ENCODE data around the gene TMEM9B.
A peak's percentile ranks its signal among the peaks of the same experiment; 100 is the strongest.

Gene TMEM9B

DNA sequence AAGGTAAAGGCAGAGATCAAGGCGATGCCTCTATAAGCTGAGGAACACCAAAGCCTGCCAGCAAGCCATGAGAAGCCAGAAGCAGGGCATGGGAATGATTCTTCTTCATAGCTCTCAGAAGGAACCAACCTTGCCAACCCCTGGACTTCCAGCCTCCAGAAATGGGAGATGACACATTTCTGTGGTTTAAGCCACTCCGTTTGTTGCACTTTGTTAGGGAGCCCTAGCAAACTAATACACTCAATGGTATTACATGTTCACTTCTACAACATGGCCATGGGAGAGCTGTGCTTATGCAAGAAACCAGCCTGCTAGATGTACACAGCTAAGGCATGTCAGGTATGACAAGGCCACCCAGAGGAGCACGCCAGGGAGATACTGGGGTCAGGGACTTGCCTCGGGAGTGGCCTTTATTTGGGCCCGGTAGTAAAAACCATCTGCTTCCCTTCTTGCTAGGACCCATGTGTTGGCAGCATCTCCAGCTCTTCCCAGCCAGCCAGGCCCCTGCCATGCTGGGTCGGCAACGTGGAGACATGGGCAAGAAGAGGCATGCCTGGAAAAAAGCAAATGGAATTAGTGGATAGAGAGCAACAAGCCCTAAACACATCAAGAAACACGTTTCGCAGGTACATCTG is 35.1 kb downstream of the TMEM9B start:
- TF ChIP-seq, protein P1, sequence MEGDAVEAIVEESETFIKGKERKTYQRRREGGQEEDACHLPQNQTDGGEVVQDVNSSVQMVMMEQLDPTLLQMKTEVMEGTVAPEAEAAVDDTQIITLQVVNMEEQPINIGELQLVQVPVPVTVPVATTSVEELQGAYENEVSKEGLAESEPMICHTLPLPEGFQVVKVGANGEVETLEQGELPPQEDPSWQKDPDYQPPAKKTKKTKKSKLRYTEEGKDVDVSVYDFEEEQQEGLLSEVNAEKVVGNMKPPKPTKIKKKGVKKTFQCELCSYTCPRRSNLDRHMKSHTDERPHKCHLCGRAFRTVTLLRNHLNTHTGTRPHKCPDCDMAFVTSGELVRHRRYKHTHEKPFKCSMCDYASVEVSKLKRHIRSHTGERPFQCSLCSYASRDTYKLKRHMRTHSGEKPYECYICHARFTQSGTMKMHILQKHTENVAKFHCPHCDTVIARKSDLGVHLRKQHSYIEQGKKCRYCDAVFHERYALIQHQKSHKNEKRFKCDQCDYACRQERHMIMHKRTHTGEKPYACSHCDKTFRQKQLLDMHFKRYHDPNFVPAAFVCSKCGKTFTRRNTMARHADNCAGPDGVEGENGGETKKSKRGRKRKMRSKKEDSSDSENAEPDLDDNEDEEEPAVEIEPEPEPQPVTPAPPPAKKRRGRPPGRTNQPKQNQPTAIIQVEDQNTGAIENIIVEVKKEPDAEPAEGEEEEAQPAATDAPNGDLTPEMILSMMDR (conservative IDR thresholded peaks at IDR 0.05; ENCODE audit: low read depth, low read length), result no peak
- no peak for DNase-seq (ENCODE audit: low read depth)
- H3K4me3 ChIP-seq (ENCODE audit: low read length), result no peak overlapping the region

DNA sequence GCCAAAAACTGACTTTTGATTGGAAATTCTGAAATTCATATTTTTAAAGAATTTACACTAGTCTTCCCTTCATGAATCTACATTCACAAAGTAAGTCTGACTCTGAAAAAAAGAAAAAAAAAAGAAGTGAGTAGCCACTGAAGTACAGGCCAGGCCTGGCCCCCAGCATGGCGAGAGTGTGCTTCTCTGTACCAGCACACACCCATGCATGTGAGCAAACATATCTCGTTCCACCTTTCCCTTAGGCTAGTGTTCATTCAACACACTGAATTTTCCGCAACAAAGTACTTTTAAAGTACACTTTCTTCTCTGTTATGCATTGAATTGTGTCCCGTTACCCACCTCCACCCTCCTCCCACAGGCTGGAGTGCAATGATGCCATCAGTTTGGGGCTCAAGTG is 36.0 kb downstream of the TMEM9B start:
- no peak for DNase-seq (ENCODE audit: low read depth)
- TF ChIP-seq, protein P1 (conservative IDR thresholded peaks at IDR 0.05; ENCODE audit: low read depth, low read length), result no peak
- H3K4me3 ChIP-seq (ENCODE audit: low read length), result no peak overlapping the region

DNA sequence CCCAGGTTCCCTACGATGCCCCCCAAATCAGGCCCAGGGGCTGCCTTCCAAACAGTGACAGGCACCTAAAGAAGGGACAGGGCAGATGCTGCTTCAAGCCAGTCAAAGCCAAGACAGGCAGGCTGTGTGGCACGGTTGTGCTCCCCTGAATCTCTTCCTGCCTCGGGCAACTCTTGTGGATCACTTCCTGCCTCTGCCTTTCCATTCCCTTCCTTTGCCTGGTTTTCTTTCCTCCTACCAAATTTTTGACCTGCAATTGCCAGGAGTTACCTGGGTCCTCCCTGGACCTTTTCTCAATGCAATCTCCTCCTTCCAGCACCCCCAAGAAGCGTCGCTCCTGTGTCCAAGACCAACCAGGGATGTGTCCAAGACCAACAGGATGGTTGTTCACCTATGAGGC is 37.0 kb downstream of the TMEM9B start:
- H3K4me3 ChIP-seq (ENCODE audit: low read length), result no peak overlapping the region
- TF ChIP-seq, protein P1 (conservative IDR thresholded peaks at IDR 0.05; ENCODE audit: low read depth, low read length), result no peak
- no peak for DNase-seq (ENCODE audit: low read depth)

DNA sequence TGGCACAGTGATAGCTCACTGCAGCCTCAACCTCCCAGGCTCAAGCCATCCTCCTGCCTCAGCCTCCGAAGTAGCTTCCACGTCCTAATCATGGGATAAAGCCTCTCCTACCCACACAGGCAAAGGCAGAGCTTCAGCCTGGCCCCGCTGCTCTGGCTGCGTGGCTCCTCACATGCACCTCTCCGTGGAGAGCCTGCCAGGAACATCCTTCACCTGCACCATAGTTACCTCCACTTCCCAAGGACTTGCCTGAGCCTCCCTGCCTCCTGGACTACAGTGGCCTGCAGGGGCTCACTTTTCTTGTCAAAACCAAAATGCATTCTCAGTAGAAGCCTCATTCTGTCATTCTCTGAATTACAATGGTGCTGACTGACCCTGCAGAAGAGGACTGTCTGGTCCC is 38.0 kb downstream of the TMEM9B start:
- DNase-seq (ENCODE audit: low read depth), result no peak
- no peak overlapping the region for H3K4me3 ChIP-seq (ENCODE audit: low read length)
- TF ChIP-seq, protein P1 (conservative IDR thresholded peaks at IDR 0.05; ENCODE audit: low read depth, low read length), result no peak

DNA sequence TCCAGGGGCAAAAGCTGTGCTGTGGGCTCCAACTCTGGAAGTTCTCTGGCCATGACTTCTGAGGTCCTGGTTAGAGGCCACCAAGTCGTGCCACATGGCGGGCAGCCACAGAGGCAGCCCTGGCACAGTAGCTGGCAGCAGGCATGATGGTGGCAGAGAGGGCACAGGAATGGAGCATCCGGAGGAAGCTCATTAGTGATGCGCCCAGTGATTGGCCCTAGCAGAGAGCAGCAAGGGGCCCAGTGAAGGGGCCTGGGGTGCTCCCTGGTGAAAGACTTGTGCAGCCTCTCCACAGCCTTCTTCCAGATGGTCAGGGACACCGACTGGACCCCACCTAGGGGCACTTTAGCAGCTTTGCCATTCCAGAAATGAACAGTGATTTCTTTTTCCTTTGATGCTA is 38.5 kb downstream of the TMEM9B start:
- TF ChIP-seq, protein P1 (conservative IDR thresholded peaks at IDR 0.05; ENCODE audit: low read depth, low read length), result no peak
- no peak for DNase-seq (ENCODE audit: low read depth)
- no peak overlapping the region for H3K4me3 ChIP-seq (ENCODE audit: low read length)

DNA sequence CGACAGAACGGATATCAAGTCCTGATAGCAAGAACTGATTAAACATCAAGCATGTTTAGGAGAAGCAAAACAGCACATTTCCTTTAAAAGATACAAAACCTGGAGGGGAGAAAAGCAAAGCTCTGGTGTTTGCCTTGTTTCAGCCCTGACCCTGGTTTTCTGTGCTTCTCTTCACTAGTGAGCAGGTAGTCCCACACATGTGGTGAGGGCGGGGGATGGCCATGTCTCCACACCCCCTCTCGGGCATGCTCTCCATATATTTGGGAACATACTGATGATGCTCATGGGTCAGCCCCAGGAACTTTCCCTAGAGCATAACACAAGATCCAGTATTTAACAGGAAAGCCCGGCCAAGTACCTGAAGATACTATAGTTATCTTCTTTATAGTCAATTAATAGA is 41.6 kb downstream of the TMEM9B start:
- DNase-seq (ENCODE audit: low read depth), result no peak
- TF ChIP-seq, protein P1 (conservative IDR thresholded peaks at IDR 0.05; ENCODE audit: low read depth, low read length), result no peak
- H3K4me3 ChIP-seq (ENCODE audit: low read length), result no peak overlapping the region

DNA sequence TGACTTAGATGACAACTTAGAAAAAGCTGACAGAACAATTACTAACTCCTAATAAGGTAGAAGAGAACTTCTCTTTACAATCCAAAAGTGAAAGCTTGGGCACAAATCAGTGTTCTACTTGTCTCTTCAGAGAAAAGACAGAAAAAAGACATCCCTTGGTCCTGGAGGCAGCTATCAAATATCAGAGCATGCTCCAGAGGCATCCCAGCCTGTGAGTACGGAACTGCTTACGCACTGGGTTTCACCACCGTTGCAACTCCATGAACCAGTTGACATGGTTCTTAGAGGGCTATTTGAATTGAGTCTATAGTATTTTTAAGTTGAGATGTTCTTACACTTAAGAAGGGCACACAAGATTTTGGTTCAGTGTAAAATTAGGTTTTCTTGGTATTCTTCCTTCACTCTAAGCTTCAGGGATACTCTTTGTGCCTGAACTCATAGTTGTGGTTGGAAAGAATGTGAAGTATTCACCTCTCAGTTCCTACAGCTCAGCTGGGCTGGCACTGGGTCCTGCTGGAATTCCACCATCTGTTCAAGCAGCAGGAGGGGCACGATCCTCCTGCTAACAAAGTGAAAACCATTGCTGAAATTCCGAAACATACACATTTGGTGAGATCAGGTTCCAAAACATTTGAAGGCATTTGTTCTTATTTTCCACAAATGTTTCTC is 47.0 kb downstream of the TMEM9B start:
- peak; percentile 85 for DNase-seq (ENCODE audit: low read depth)
- TF ChIP-seq, protein P1 (conservative IDR thresholded peaks at IDR 0.05; ENCODE audit: low read depth, low read length), result no peak
- peak overlapping the region; percentile 20 for H3K4me3 ChIP-seq (ENCODE audit: low read length)

Data from retinal pigment epithelial cell (primary cell).